Endothelial cell of umbilical vein (primary cell): ENCODE results near the gene ANO4.

Experiments
- CTCF ChIP-seq, 2 donors: IDR thresholded peaks; 1 replicate in 1 of 2; 2 replicates in 1 of 2; pipeline ENCODE4 v1.5.1; 2011; ENCODE audit warnings: low read length in 2 of 2, mild to moderate bottlenecking in 2 of 2, moderate library complexity in 2 of 2, control low read depth in 1 of 2, inconsistent platforms in 1 of 2, low read depth in 1 of 2; ENCODE audit not compliant: insufficient read depth in 1 of 2; ENCODE audit errors: extremely low read depth in 1 of 2
- JUN ChIP-seq: IDR thresholded peaks from 2 replicates; pipeline ENCODE4 v1.6.1; 2011; ENCODE audit warnings: borderline replicate concordance, low read depth; ENCODE audit not compliant: insufficient read length, insufficient read depth
- POLR2A ChIP-seq: IDR thresholded peaks from 2 replicates; pipeline ENCODE4 v1.6.1; 2012; ENCODE audit warnings: low read depth, mild to moderate bottlenecking, control low read depth, low read length
- POLR2AphosphoS5 ChIP-seq: IDR thresholded peaks from 2 replicates; pipeline ENCODE4 v1.6.1; 2012; ENCODE audit warnings: low read depth, mild to moderate bottlenecking, control low read depth, low read length, moderate library complexity; ENCODE audit not compliant: insufficient read depth

GRCh38 chr12:100970894-100971293 lies 176.3 kb downstream of the ANO4 start:
- TF ChIP-seq POLR2A, result no peak
- TF ChIP-seq CTCF (IDR thresholded peaks at IDR 0.05; ENCODE audit: extremely low read depth in 1 of 2, insufficient read depth in 1 of 2, low read depth in 1 of 2, low read length in 2 of 2), result no peak
- no peak for TF ChIP-seq JUN
- no peak for TF ChIP-seq POLR2AphosphoS5
